BLaER1 treated with 17β-estradiol and CSF1 and Interleukin-3, amounts not matched to agents 10 nM and 100 nM (cell line): Measurements from ENCODE around the gene UBE2L3.

Experiments used
- H3K27ac ChIP-seq, 11 experiments: shearing (Covaris generic); formaldehyde crosslinking; 2 replicates each; pipeline ENCODE4 v1.8.1; 2022
- H3K27me3 ChIP-seq, 11 experiments: shearing (Covaris generic); formaldehyde crosslinking; 2 replicates each; pipeline ENCODE4 v1.8.1; 2022
- H3K36me3 ChIP-seq, 11 experiments: shearing (Covaris generic); formaldehyde crosslinking; 2 replicates each; pipeline ENCODE4 v1.8.1; 2022
- H3K4me1 ChIP-seq, 10 experiments: shearing (Covaris generic); formaldehyde crosslinking; 2 replicates each; pipeline ENCODE4 v1.8.1; 2022
- H3K4me2 ChIP-seq, 11 experiments: shearing (Covaris generic); formaldehyde crosslinking; 2 replicates each; pipeline ENCODE4 v1.8.1; 2022
- H3K4me3 ChIP-seq, 10 experiments: shearing (Covaris generic); formaldehyde crosslinking; 2 replicates each; pipeline ENCODE4 v1.8.1; 2022
- H3K9ac ChIP-seq, 11 experiments: shearing (Covaris generic); formaldehyde crosslinking; 2 replicates each; pipeline ENCODE4 v1.8.1; 2022
- H3K9me3 ChIP-seq, 11 experiments: shearing (Covaris generic); formaldehyde crosslinking; replicated peaks in 1 of 11; 2 replicates each; pipeline ENCODE4 v1.8.1; 2022
- H4K20me1 ChIP-seq, 11 experiments: shearing (Covaris generic); formaldehyde crosslinking; 2 replicates each; pipeline ENCODE4 v1.8.1; 2022
- Cebpa-rat ChIP-seq, 11 experiments: shearing (Covaris generic); IDR thresholded peaks; 2 replicates each; pipeline ENCODE4 v1.8.1; 2022

UBE2L3 gene

DNA sequence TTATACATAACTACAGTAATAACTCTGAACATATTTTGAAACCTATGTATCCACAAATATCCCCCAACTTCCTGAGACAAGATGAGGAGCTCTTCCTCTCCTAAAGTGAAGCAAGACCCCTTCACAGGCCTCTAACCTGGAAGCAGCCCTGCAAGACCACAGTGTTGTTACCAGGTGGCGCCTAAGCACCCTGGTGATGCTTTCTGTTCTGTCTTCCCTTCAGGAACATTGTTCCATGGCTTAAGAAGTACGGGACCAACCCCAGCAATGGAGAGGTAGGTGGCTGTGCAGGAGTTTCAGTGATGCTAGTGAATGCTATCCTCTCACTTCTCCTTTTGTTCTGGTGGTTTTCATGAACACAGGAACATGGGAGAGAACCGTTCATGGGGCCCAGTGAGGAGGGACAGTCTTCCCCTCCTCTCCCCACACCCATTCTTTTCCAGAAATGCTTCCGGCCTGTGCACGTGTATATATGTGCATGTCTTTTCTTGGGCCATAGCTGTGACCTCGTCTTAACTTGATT lies 104.7 kb downstream of the UBE2L3 start:
- Histone ChIP-seq H3K9ac (peak overlapping the region in 1 of 11 experiments; percentile 30; a peak in 1 of 22 replicates), H3K36me3 (peaks cover 70 to 83% (median 77%) of the 10 kb centered on the region in 11 experiments), H3K4me2 (peak overlapping the region in 5 of 11 experiments; percentile 11 to 35 (median 27); a peak in 3 of 22 replicates), H3K4me3 (no peak overlapping the region), H4K20me1 (peaks cover 0 to 49% (median 35%) of the 10 kb centered on the region in 11 experiments; a peak in 18 of 22 replicates), H3K4me1 (peaks cover 16 to 38% (median 22%) of the 10 kb centered on the region in 10 experiments), H3K27me3 (no peaks in the 10 kb centered on the region), H3K9me3 (peaks cover 0 to 20% (median 12%) of the 10 kb centered on the region in 11 experiments; a peak in 17 of 22 replicates), H3K27ac (no peak overlapping the region)
- no peak for TF ChIP-seq Cebpa-rat (IDR thresholded peaks at IDR 0.05)
